GM18519 (cell line): Measurements from ENCODE around the gene RREB1.

ENCODE experiments used
- ATAC-seq: cut with Tn5 transposase; IDR thresholded peaks from one replicate; pipeline ENCODE4 v1.9.1; 2021; ENCODE audit warnings: mild to moderate bottlenecking, moderate library complexity; ENCODE audit not compliant: unreplicated experiment, low FRiP score

The RREB1 gene

DNA sequence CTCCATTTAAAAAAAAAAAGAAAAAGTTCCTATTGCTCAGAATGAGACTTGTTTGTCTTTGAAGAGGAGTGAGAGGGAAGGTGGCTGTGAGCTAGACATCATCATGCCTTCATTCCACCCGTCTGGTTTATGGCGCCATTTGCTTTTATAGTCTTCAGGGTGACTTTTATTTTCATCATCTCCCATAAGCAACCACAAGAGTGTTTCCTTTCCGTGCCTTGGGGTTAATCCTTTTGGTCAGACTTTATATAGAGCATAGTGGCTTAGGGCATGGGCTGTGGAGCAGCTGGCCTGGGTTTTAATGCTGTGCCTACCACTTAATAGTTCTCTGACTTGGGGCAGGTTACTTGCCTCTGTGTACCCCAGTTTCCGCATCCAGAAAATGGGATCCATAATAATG lies 77.8 kb downstream of the RREB1 start:
- ATAC-seq: no peak

DNA sequence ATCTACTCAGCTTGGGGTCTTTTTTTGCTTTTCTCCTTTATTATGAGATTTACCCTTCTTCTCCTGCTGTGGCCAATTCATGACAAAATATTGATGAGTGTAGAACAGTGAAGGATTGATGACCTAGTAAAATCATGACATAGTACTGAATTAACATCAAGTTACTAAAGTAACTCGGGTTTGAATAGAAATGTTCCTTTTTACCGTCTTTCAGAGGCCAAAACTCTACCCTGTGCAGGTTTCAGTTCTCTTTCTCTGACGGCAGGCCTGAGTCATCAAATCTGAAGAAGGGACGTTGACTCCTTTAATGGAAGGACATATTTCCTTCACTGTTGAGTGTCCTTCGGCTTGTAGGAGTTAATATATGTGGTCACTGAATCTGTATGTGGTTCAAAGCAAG lies 80.7 kb downstream of the RREB1 start:
- ATAC-seq: peak; percentile 76

DNA sequence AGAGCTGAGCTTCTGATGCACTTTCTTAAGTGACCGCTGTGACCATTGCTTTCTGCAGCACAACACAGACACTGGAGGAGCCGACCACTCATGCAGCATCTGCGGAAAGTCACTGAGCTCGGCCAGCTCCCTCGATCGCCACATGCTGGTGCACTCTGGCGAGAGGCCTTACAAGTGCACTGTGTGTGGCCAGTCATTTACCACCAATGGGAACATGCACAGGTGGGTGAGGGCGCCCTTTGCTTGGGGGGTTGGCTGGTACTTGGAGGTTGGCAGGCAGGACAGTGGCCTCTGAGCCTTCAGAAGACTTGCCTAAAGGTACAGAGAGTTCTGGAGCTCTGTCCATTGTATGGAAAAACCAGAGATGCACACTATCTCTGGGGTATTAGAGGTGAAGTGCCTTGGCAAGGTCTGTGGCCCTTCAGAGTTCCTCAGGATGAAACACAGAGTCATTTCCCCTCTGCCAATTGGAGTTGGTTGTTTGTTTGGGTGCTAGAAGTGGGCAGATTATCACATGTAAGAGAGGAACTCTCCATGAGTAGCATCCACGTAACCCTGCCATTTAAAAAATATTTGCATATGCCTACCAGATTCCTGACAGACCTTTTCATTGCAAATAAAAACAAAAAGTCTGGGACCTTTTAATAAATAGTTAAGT lies 81.5 kb downstream of the RREB1 start:
- no peak for ATAC-seq

- ATAC-seq: no peak
These were observed 83.0 kb downstream of the RREB1 start for GRCh38 chr6:7190791-7191190.

GRCh38 chr6:7193122-7193521 lies 85.4 kb downstream of the RREB1 start:
- no peak for ATAC-seq

GRCh38 chr6:7194657-7195056 lies 86.9 kb downstream of the RREB1 start:
- ATAC-seq: no peak

DNA sequence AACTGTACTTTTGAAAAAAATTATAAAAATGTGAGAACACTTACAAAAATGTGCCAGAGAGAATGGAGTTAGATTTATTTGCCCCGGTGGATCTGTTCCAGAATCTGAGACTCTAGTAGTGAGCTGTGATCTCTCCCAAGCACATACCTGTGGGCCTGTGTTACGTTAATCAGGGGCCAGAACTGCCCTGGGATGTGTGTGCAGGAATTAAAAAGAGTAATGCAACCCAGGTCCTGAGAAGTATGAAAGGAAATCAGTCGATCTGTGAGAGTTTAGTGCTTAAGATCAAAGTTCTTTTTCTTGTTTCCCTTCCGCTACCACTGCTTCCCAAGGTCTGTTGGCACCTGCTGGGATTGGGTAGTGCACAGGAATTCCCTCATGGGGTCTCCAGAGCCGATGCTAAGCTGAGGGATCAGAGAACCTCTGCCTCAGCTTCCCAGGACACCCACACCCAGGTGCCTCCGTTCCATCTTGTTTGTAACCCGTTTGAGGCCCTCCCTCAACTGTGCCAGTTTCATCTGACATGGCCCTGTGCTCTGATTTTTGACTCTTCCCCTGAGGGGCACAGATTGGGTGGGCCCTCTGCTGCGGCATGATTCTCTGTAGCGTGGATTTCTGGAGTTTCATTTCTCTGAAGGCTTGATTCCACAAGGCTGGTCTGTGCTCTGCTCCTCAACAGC lies 87.7 kb downstream of the RREB1 start:
- ATAC-seq: no peak

- ATAC-seq: no peak
These were observed 88.2 kb downstream of the RREB1 start for GRCh38 chr6:7196019-7196402.

DNA sequence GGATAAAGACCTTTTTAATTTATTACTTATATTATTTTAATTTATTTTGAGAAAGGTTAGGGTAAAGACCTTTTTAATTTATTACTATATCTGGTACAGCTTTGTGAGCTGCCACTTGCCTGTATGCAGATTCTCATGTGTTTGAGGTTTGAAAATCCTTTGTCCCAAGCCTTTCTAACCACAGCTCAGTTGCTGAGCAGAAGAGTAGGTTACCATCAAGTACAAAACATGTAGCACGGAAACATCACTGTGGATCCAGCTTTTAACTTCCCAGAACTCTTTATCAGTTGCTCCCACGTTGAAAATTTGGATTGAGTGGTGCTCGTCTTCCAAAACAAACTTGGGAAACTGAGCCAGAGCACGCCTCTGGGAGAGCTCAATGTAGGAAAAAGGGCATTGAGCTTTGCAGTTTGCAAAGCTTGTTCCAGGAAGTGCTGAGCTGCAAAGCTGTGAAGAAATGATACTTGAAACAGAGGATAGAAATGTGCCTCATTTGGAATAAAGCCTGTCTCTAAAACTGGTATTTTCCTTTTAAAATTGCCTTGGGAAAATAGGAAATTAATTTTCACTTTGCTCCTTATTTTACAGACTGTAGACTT lies 89.0 kb downstream of the RREB1 start:
- no peak for ATAC-seq

GRCh38 chr6:7197747-7198146 lies 90.0 kb downstream of the RREB1 start:
- ATAC-seq: no peak

GRCh38 chr6:7198833-7199800 lies 91.4 kb downstream of the RREB1 start:
- no peak for ATAC-seq

DNA sequence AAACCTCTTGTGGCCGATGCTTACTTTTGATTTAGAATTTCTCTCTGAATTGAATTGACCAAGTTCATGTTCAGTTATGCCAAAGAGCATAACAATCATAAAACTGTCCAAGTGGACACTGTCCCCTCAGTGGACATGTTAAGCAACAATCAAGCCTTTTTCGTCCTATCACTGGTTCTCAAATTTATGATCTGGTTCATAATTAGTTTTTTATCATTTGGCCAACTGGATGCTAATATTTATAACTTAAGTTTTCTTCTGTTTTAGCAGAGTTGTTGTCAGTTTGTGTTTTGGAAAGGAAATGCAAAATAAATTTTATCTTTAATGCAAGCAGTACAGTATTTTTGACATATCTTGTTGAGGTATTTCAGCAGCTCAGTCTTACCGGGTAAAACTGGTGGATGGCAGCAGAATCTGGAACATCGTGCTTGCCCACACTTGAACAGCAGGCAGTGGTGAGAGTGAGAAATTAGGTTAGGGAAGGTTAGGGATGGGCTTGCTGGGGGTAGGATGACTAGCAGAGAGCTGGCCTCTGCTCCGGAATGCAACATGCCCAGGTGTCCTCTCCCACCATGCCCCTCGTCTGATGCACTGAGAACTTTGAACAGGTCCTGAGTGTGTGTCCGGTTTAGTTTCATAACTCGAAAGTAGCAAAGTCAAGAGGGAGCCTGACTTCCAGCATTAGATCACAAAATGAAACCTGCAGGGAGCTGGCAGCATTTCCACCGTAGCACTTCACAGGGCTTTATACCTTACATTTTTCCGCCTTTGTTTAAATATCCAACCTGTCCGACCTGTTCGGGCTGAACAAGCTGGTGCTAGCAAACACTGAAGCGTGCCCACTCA lies 93.1 kb downstream of the RREB1 start:
- ATAC-seq: no peak

GRCh38 chr6:7201444-7201731 lies 93.6 kb downstream of the RREB1 start:
- no peak for ATAC-seq

DNA sequence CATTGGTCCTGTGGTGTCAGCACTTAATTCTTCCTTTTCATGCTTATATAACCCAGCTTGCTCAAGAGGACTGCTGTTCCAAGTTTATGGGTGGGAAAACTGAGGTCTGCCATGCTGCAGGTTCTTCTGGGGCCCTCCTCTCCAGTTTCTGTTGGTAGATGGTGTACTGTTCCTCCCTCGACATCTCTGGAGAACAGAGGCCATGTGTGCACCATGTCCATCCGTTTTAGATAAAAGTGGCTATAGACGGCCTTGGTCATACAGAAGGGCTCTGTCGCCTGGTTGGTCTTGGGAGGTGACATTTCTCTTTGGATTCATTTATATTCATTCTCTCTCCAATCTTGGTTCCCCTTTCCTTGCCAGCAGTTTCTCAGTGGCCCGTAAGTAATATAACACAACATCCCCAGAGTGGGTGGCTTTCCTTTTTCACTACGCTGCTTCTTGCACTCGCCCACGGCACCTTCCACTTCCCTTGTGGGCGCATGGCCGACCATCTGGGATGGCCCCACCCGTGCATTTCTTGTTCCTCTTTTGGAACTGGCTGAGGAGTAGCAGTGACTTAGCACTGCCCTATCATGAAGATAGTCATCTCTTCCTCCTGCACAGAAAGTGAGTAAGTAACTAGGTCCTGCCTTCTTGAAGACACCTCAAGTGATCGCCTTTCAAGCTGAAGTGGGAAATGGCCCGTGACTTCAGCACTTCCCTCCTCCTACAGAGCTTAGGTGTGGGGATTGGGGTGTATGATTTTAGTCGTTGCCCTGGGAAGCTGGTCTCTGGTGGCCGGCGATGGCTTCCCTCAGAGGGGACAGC lies 94.2 kb downstream of the RREB1 start:
- peak; percentile 96 for ATAC-seq

DNA sequence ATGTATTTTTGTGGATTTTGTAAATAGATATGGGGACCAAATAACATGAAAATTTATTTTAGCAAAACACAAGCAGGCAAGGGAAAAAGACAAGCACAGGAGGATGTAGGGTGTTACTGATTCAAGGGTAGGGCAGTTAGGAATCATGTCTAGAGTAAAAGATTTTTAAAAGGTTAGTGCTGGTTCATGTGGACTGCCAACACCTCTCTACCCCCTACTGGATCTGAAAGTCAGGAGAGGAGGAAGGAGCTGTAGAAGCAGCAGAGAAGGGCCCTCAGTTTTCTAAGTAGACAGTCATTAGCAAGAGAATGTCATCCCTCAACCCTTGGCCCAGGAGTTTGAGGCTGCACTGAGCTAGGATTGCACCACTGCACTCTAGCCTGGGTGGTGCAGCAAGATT lies 95.2 kb downstream of the RREB1 start:
- no peak for ATAC-seq

GRCh38 chr6:7203939-7204338 lies 96.2 kb downstream of the RREB1 start:
- no peak for ATAC-seq

DNA sequence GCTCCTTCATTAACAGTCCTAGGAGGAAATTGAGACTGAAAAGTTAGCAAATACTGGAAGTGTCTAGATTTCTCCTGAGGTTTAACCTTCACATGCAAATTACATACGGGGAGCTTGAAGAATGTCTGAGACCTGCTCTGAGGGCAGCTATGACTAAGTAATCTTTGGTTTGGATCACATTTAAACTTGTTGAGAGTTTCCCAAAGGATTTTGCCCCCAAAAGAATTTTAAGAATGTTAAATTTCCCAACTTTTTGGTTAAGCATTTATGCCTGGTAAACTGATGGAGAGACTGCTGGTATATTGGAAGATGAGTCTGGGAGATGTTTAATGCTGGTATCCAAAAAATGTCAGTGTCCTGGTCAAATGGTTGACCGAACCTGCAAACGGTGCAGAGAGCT lies 97.0 kb downstream of the RREB1 start:
- ATAC-seq: no peak

- ATAC-seq: no peak
These were observed 100.0 kb downstream of the RREB1 start for GRCh38 chr6:7207720-7208119.

DNA sequence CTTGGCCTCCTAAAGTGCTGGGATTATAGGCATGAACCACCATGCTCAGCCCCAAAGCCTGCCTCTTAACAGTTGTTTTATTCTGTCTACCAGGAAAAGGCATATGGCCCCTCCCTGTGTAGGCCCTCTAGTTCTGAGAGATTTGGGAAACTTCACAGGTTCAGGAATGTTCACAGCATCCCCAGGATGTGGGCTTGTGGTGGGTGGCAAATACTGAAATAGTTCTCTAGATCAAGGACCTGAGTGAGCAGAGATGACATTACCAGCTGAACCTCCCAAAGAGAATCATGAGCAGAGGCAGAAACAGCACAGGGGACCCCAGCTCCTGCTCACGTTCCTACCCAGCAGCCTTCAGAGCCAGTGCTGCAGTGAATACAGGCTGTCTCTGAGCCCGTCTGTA lies 105.7 kb downstream of the RREB1 start:
- no peak for ATAC-seq
